Fibroblast of lung (primary cell): Measurements from ENCODE around the gene SYT9.

Source experiments
- EZH2 ChIP-seq: IDR thresholded peaks from 2 replicates; pipeline ENCODE4 v1.5.1; 2012; ENCODE audit warnings: low read length, control low read depth, mild to moderate bottlenecking; ENCODE audit errors: missing control alignments
- TF ChIP-seq, protein P1 (sequence below), 2 donors: IDR thresholded peaks in 1 of 2; conservative IDR thresholded peaks in 1 of 2; 1 replicate in 1 of 2; 2 replicates in 1 of 2; pipeline ENCODE4 v1.5.1; 2011 to 2012; ENCODE audit warnings: low read length in 2 of 2, control low read depth in 1 of 2, inconsistent platforms in 1 of 2, low read depth in 1 of 2, mild to moderate bottlenecking in 1 of 2

GRCh38 chr11:7501251-7501650 is 249.5 kb downstream of the SYT9 start:
- TF ChIP-seq, protein P1, sequence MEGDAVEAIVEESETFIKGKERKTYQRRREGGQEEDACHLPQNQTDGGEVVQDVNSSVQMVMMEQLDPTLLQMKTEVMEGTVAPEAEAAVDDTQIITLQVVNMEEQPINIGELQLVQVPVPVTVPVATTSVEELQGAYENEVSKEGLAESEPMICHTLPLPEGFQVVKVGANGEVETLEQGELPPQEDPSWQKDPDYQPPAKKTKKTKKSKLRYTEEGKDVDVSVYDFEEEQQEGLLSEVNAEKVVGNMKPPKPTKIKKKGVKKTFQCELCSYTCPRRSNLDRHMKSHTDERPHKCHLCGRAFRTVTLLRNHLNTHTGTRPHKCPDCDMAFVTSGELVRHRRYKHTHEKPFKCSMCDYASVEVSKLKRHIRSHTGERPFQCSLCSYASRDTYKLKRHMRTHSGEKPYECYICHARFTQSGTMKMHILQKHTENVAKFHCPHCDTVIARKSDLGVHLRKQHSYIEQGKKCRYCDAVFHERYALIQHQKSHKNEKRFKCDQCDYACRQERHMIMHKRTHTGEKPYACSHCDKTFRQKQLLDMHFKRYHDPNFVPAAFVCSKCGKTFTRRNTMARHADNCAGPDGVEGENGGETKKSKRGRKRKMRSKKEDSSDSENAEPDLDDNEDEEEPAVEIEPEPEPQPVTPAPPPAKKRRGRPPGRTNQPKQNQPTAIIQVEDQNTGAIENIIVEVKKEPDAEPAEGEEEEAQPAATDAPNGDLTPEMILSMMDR (conservative IDR thresholded peaks at IDR 0.05 in 1 of 2, IDR thresholded peaks at IDR 0.05 in 1 of 2; ENCODE audit: low read depth in 1 of 2, low read length in 2 of 2), result no peak
- TF ChIP-seq EZH2, result no peak
